ENCODE results near the gene FTCD. TPM values are rescaled to one million over a fixed set of nuclear protein-coding genes. Genes with fewer than 3 reads are reported as not detected.

The FTCD gene
- total RNA-seq, 1 experiment from 2014 or later, result 0.21 TPM

DNA sequence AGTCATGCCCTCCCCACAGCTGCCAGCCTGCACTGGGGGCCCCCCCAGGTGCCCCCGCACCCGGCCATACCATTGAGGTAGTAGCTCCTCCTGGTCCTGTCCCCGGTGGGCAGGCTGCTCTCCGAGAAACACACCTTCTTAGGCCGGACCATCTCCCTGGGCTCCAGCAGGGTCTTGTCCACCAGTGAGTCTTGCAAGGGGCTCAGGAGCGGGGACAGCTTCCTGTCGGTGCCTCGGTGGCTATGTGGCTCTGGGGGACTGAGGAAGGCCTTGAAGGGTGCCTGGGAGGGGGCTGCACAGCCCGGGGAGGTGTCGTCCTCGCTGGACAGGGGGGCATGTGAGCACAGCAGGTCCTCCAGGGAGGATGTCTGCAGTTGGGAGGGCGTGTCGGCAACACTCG is 12.9 kb upstream of the FTCD start:
- no peaks in the 10 kb centered on the region for H3K27me3 ChIP-seq (ENCODE audit: control insufficient read depth, insufficient read depth, low read length)
- in situ Hi-C loops (cut with HindIII; ENCODE audit: low pct_unique_long_range_greater_than_20kb, low sequenced_read_pairs), result no loop called here
- no peaks in the 10 kb centered on the region for H3K9me3 ChIP-seq (ENCODE audit: control insufficient read depth, insufficient read depth, low read depth, low read length)
- no peaks in the 10 kb centered on the region for H3K4me1 ChIP-seq (ENCODE audit: control insufficient read depth, insufficient read depth, low read length)
- intact Hi-C loops (cut with micrococcal nuclease; ENCODE audit: unreplicated experiment), result no loop called here
- no TSS peak for BruUV-seq (replicated peaks)
- no peak overlapping the region for H3K4me3 ChIP-seq (ENCODE audit: low read depth in 2 of 2, low read length in 2 of 2)
- TF ChIP-seq CTCF (IDR thresholded peaks at IDR 0.05), result no peak
- TF ChIP-seq, protein P1, sequence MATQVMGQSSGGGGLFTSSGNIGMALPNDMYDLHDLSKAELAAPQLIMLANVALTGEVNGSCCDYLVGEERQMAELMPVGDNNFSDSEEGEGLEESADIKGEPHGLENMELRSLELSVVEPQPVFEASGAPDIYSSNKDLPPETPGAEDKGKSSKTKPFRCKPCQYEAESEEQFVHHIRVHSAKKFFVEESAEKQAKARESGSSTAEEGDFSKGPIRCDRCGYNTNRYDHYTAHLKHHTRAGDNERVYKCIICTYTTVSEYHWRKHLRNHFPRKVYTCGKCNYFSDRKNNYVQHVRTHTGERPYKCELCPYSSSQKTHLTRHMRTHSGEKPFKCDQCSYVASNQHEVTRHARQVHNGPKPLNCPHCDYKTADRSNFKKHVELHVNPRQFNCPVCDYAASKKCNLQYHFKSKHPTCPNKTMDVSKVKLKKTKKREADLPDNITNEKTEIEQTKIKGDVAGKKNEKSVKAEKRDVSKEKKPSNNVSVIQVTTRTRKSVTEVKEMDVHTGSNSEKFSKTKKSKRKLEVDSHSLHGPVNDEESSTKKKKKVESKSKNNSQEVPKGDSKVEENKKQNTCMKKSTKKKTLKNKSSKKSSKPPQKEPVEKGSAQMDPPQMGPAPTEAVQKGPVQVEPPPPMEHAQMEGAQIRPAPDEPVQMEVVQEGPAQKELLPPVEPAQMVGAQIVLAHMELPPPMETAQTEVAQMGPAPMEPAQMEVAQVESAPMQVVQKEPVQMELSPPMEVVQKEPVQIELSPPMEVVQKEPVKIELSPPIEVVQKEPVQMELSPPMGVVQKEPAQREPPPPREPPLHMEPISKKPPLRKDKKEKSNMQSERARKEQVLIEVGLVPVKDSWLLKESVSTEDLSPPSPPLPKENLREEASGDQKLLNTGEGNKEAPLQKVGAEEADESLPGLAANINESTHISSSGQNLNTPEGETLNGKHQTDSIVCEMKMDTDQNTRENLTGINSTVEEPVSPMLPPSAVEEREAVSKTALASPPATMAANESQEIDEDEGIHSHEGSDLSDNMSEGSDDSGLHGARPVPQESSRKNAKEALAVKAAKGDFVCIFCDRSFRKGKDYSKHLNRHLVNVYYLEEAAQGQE (IDR thresholded peaks at IDR 0.05; ENCODE audit: insufficient read depth in 1 of 2, low read depth in 2 of 2, low read length in 1 of 2), result no peak
- no peak for TF ChIP-seq POLR2AphosphoS5 (IDR thresholded peaks at IDR 0.05; ENCODE audit: low read depth, low read length)
- TF ChIP-seq SIN3A (IDR thresholded peaks at IDR 0.05; ENCODE audit: borderline replicate concordance, insufficient read depth, low read depth, low read length), result no peak
- TF ChIP-seq TCF7L2 (IDR thresholded peaks at IDR 0.05; ENCODE audit: low read depth, low read length), result no peak
- H3K27ac ChIP-seq (ENCODE audit: low read length), result no peak overlapping the region
- DNase-seq (ENCODE audit: low read depth, low spot score) (no peak), ATAC-seq (no peak)
- ChIA-PET CTCF (interaction anchor here (0.5 kb wide), 1 partner anchor 20 kb away, joined by 3 read pairs; no protein-coding TSS in a partner anchor), POLR2A (no interaction called here)
- H3K36me3 ChIP-seq (ENCODE audit: control insufficient read depth, insufficient read depth, low read length), result no peaks in the 10 kb centered on the region

- ChIA-PET CTCF (no interaction called here), POLR2A (no interaction called here)
- in situ Hi-C loops (cut with HindIII; ENCODE audit: low pct_unique_long_range_greater_than_20kb, low sequenced_read_pairs), result no loop called here
Observed at GRCh38 chr21:46165098-46165497, 9.7 kb upstream of the FTCD start.

More at GRCh38 chr21:46165098-46165497, 9.7 kb upstream of the FTCD start:
- Histone ChIP-seq H3K4me3 (ENCODE audit: low read depth in 2 of 2, low read length in 2 of 2) (no peak overlapping the region), H3K9me3 (ENCODE audit: control insufficient read depth, insufficient read depth, low read depth, low read length) (no peaks in the 10 kb centered on the region), H3K4me1 (ENCODE audit: control insufficient read depth, insufficient read depth, low read length) (no peaks in the 10 kb centered on the region), H3K36me3 (ENCODE audit: control insufficient read depth, insufficient read depth, low read length) (no peaks in the 10 kb centered on the region), H3K27me3 (ENCODE audit: control insufficient read depth, insufficient read depth, low read length) (no peaks in the 10 kb centered on the region), H3K27ac (ENCODE audit: low read length) (no peak overlapping the region)
- TF ChIP-seq TCF7L2 (IDR thresholded peaks at IDR 0.05; ENCODE audit: low read depth, low read length) (no peak), CTCF (IDR thresholded peaks at IDR 0.05) (no peak), SIN3A (IDR thresholded peaks at IDR 0.05; ENCODE audit: borderline replicate concordance, insufficient read depth, low read depth, low read length) (no peak), POLR2AphosphoS5 (IDR thresholded peaks at IDR 0.05; ENCODE audit: low read depth, low read length) (no peak)
- TF ChIP-seq, protein P1 (IDR thresholded peaks at IDR 0.05; ENCODE audit: insufficient read depth in 1 of 2, low read depth in 2 of 2, low read length in 1 of 2), result no peak
- DNase-seq (ENCODE audit: low read depth, low spot score), result no peak
- ATAC-seq, result no peak
- no TSS peak for BruUV-seq (replicated peaks)
- intact Hi-C loops (cut with micrococcal nuclease; ENCODE audit: unreplicated experiment), result no loop called here

Data from Panc1 (cell line).